Cardiac fibroblast (primary cell): Measurements from ENCODE around the gene SPN.

Experiments
- DNase-seq, 2 donors: peaks; one replicate each; pipeline versions ENCODE4 v3.0.0 to v3.0.0-alpha.2; 2010; ENCODE audit warnings: low read depth in 2 of 2
- H3K4me3 ChIP-seq, 2 donors: replicated peaks in 1 of 2; 1 replicate in 1 of 2; 2 replicates in 1 of 2; pipeline ENCODE4 v1.5.1; 2011; ENCODE audit warnings: low read depth in 2 of 2, low read length in 2 of 2, mild to moderate bottlenecking in 2 of 2, moderate library complexity in 1 of 2
- CTCF ChIP-seq: IDR thresholded peaks from one replicate; pipeline ENCODE4 v1.5.1; 2011; ENCODE audit warnings: low read depth, mild to moderate bottlenecking, low read length, inconsistent platforms

Gene SPN

GRCh38 chr16:29641561-29641960 is 21.5 kb upstream of the SPN start:
- no peak for DNase-seq
- H3K4me3 ChIP-seq = no peak overlapping the region
- TF ChIP-seq CTCF = no peak

- no peak for DNase-seq
- no peak for TF ChIP-seq CTCF
- H3K4me3 ChIP-seq = no peak overlapping the region
Measured at GRCh38 chr16:29643596-29643995, 19.5 kb upstream of the SPN start.

GRCh38 chr16:29644338-29644857 is 18.6 kb upstream of the SPN start:
- no peak for DNase-seq
- no peak for TF ChIP-seq CTCF

GRCh38 chr16:29644973-29645693 is 17.9 kb upstream of the SPN start:
- no peak for TF ChIP-seq CTCF
- no peak overlapping the region for H3K4me3 ChIP-seq
- no peak for DNase-seq

More at GRCh38 chr16:29644338-29644857, 18.6 kb upstream of the SPN start:
- no peak overlapping the region for H3K4me3 ChIP-seq

- TF ChIP-seq CTCF = no peak
- H3K4me3 ChIP-seq = no peak overlapping the region
- peak; percentile 37 to 41 for DNase-seq
Measured at GRCh38 chr16:29645694-29646187, 17.3 kb upstream of the SPN start.

- DNase-seq = no peak
- H3K4me3 ChIP-seq = no peak overlapping the region
- no peak for TF ChIP-seq CTCF
Measured at GRCh38 chr16:29646947-29647346, 16.1 kb upstream of the SPN start.
